K562 (cell line): ENCODE results near the gene GALNT12.

Source experiments
- ATF3 ChIP-seq, 2 experiments: fragments of 450-650 bp in 1 of 2; sonication (generic) in 1 of 2; formaldehyde crosslinking in 1 of 2; IDR thresholded peaks in 1 of 2; conservative IDR thresholded peaks in 1 of 2; 2 replicates each; pipeline versions ENCODE4 v1.6.1 to v1.8.1; 2016 to 2023; ENCODE audit warnings: mild to moderate bottlenecking in 2 of 2, moderate library complexity in 2 of 2, inconsistent platforms in 1 of 2, missing genetic modification reagents in 1 of 2
- CREB1 ChIP-seq, 2 experiments: sonication (generic) in 1 of 2; formaldehyde crosslinking in 1 of 2; IDR thresholded peaks; 2 replicates each; pipeline versions ENCODE4 v1.6.1 to v1.8.0; 2012 to 2022; ENCODE audit warnings: inconsistent platforms in 1 of 2, mild to moderate bottlenecking in 1 of 2, missing genetic modification reagents in 1 of 2, moderate library complexity in 1 of 2
- POLR2A ChIP-seq: fragments of 450-650 bp; conservative IDR thresholded peaks from 2 replicates; pipeline ENCODE4 v1.6.1; 2016
- SP1 ChIP-seq: sonication (generic); formaldehyde crosslinking; IDR thresholded peaks from 2 replicates; pipeline ENCODE4 v1.8.1; 2022; ENCODE audit warnings: mild to moderate bottlenecking, missing genetic modification reagents
- TF ChIP-seq, protein P1 (sequence below), 3 experiments: IDR thresholded peaks in 2 of 3; conservative IDR thresholded peaks in 1 of 3; 2 replicates each; pipeline ENCODE4 v1.5.1; 2011 to 2012; ENCODE audit warnings: low read length in 3 of 3, mild to moderate bottlenecking in 3 of 3, control low read depth in 2 of 3, improper control_type of control experiment in 1 of 3, inconsistent platforms in 1 of 3, low read depth in 1 of 3, mixed read lengths in 1 of 3, moderate library complexity in 1 of 3; ENCODE audit not compliant: insufficient read depth in 2 of 3

- no peak for TF ChIP-seq POLR2A
- TF ChIP-seq CREB1 (IDR thresholded peaks at IDR 0.05) = no peak
- TF ChIP-seq CREB1 (CRISPR knock-in tag; IDR thresholded peaks at IDR 0.05) = no peak
- no peak for TF ChIP-seq ATF3 (IDR thresholded peaks at IDR 0.05)
- no peak for TF ChIP-seq ATF3 (CRISPR knock-in tag; conservative IDR thresholded peaks at IDR 0.05)
- TF ChIP-seq, protein P1, sequence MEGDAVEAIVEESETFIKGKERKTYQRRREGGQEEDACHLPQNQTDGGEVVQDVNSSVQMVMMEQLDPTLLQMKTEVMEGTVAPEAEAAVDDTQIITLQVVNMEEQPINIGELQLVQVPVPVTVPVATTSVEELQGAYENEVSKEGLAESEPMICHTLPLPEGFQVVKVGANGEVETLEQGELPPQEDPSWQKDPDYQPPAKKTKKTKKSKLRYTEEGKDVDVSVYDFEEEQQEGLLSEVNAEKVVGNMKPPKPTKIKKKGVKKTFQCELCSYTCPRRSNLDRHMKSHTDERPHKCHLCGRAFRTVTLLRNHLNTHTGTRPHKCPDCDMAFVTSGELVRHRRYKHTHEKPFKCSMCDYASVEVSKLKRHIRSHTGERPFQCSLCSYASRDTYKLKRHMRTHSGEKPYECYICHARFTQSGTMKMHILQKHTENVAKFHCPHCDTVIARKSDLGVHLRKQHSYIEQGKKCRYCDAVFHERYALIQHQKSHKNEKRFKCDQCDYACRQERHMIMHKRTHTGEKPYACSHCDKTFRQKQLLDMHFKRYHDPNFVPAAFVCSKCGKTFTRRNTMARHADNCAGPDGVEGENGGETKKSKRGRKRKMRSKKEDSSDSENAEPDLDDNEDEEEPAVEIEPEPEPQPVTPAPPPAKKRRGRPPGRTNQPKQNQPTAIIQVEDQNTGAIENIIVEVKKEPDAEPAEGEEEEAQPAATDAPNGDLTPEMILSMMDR (IDR thresholded peaks at IDR 0.05 in 2 of 3, conservative IDR thresholded peaks at IDR 0.05 in 1 of 3; ENCODE audit: insufficient read depth in 2 of 3, low read depth in 1 of 3, low read length in 3 of 3) = no peak
- TF ChIP-seq SP1 (CRISPR knock-in tag) = no peak
These were observed 22.3 kb downstream of the GALNT12 start for GRCh38 chr9:98829766-98830165.
